WTC11 (cell line): ENCODE measurements around the gene COL9A1. TPM values are rescaled to one million over a fixed set of nuclear protein-coding genes. Genes with fewer than 3 reads are reported as not detected.

ENCODE experiments used
- ATAC-seq: fragments of 200-7000 bp; cut with Tn5 transposase; 2 replicates; pipeline ENCODE4 v1.10.0; 2021; ENCODE audit warnings: mild to moderate bottlenecking, moderate library complexity
- CTCF ChIA-PET: fragments of 300-600 bp; sonication (Branson Sonifier 250); formaldehyde crosslinking; loops from one replicate; lab custom pipeline; 2021; ENCODE audit warnings: antibody characterized with exemption; lab: Charles Lee
- POLR2A ChIA-PET: fragments of 350-600 bp; sonication (Branson Sonifier 250); formaldehyde crosslinking; loops from one replicate; lab custom pipeline; 2021; ENCODE audit warnings: antibody characterized with exemption; lab: Charles Lee
- DNase-seq: peaks from one replicate; pipeline ENCODE4 v3.0.0; 2021; ENCODE audit warnings: low spot score
- H3K27ac Mint-ChIP-seq: 2 replicates; pipeline ENCODE4 v1.8.0; 2021; ENCODE audit warnings: mixed read lengths
- H3K27me3 Mint-ChIP-seq: 2 replicates; pipeline ENCODE4 v1.8.0; 2021; ENCODE audit warnings: low read depth, mild to moderate bottlenecking, moderate library complexity, mixed read lengths
- H3K36me3 Mint-ChIP-seq: 2 replicates; pipeline ENCODE4 v1.8.0; 2021; ENCODE audit warnings: mixed read lengths
- H3K4me1 Mint-ChIP-seq: 2 replicates; pipeline ENCODE4 v1.8.0; 2022; ENCODE audit warnings: mixed read lengths
- H3K4me3 Mint-ChIP-seq: 2 replicates; pipeline ENCODE4 v1.8.0; 2021; ENCODE audit warnings: mild to moderate bottlenecking, moderate library complexity, mixed read lengths
- H3K9me3 Mint-ChIP-seq: 2 replicates; pipeline ENCODE4 v1.8.0; 2021; ENCODE audit warnings: mixed read lengths
- AR ChIP-seq: fragments of 250-450 bp; sonication (Bioruptor Pico); IDR thresholded peaks from 2 replicates; pipeline ENCODE4 v1.9.0; 2021; ENCODE audit warnings: mild to moderate bottlenecking
- CTCF ChIP-seq: fragments of 200-600 bp; IDR thresholded peaks from 2 replicates; pipeline ENCODE4 v1.8.0; 2022; ENCODE audit warnings: antibody characterized with exemption
- E2F4 ChIP-seq: sonication (generic); formaldehyde crosslinking; IDR thresholded peaks from 2 replicates; pipeline ENCODE4 v1.8.1; 2022; ENCODE audit warnings: low read depth, mild to moderate bottlenecking, moderate library complexity, missing genetic modification reagents, borderline replicate concordance
- EMX1 ChIP-seq: fragments of 250-450 bp; sonication (Bioruptor Pico); IDR thresholded peaks from 2 replicates; pipeline ENCODE4 v1.8.0; 2021; ENCODE audit warnings: mild to moderate bottlenecking
- GRHL2 ChIP-seq: fragments of 250-450 bp; sonication (Bioruptor Pico); IDR thresholded peaks from 2 replicates; pipeline ENCODE4 v1.8.0; 2022; ENCODE audit warnings: mild to moderate bottlenecking, moderate library complexity; ENCODE audit not compliant: insufficient replicate concordance, severe bottlenecking
- IRF1 ChIP-seq: sonication (generic); formaldehyde crosslinking; IDR thresholded peaks from 2 replicates; pipeline ENCODE4 v1.8.0; 2023; ENCODE audit warnings: missing genetic modification reagents
- MAX ChIP-seq: sonication (generic); formaldehyde crosslinking; IDR thresholded peaks from 2 replicates; pipeline ENCODE4 v1.8.0; 2022; ENCODE audit warnings: mild to moderate bottlenecking, missing genetic modification reagents
- NR3C1 ChIP-seq: sonication (generic); formaldehyde crosslinking; conservative IDR thresholded peaks from 2 replicates; pipeline ENCODE4 v1.8.1; 2023; ENCODE audit warnings: low read depth, mild to moderate bottlenecking, missing genetic modification reagents
- OVOL2 ChIP-seq: fragments of 250-450 bp; sonication (Bioruptor Pico); IDR thresholded peaks from 2 replicates; pipeline ENCODE4 v1.9.0; 2021; ENCODE audit warnings: mild to moderate bottlenecking, borderline replicate concordance
- PRDM15 ChIP-seq: sonication (generic); formaldehyde crosslinking; IDR thresholded peaks from 2 replicates; pipeline ENCODE4 v1.8.0; 2022; ENCODE audit warnings: missing genetic modification reagents
- PRRX2 ChIP-seq: fragments of 250-450 bp; sonication (Bioruptor Pico); IDR thresholded peaks from 2 replicates; pipeline ENCODE4 v1.8.0; 2021; ENCODE audit warnings: mild to moderate bottlenecking
- SMAD4 ChIP-seq: sonication (generic); formaldehyde crosslinking; IDR thresholded peaks from 2 replicates; pipeline ENCODE4 v1.8.0; 2022; ENCODE audit warnings: mild to moderate bottlenecking, missing genetic modification reagents
- TEAD1 ChIP-seq: sonication (generic); formaldehyde crosslinking; IDR thresholded peaks from 2 replicates; pipeline ENCODE4 v1.8.0; 2022; ENCODE audit warnings: mild to moderate bottlenecking, missing genetic modification reagents
- USF1 ChIP-seq: sonication (generic); formaldehyde crosslinking; IDR thresholded peaks from 2 replicates; pipeline ENCODE4 v1.8.0; 2022; ENCODE audit warnings: mild to moderate bottlenecking, missing genetic modification reagents
- ZNF219 ChIP-seq: sonication (generic); formaldehyde crosslinking; IDR thresholded peaks from 2 replicates; pipeline ENCODE4 v1.8.0; 2023; ENCODE audit warnings: missing genetic modification reagents, mild to moderate bottlenecking, borderline replicate concordance
- ZNF263 ChIP-seq: sonication (generic); formaldehyde crosslinking; IDR thresholded peaks from 2 replicates; pipeline ENCODE4 v1.8.1; 2022; ENCODE audit warnings: low read depth, mild to moderate bottlenecking, moderate library complexity, missing genetic modification reagents
- ZNF423 ChIP-seq: fragments of 250-450 bp; sonication (Bioruptor Pico); IDR thresholded peaks from 2 replicates; pipeline ENCODE4 v2.1.2; 2022; ENCODE audit warnings: mild to moderate bottlenecking, moderate library complexity
- ZNF671 ChIP-seq: fragments of 250-450 bp; sonication (Bioruptor Pico); IDR thresholded peaks from 2 replicates; pipeline ENCODE4 v1.8.0; 2021; ENCODE audit warnings: mild to moderate bottlenecking
- total RNA-seq: library from RNA; stranded (reverse); gene quantifications from 3 replicates; pipeline ENCODE4 v1.2.3, GENCODE V29; 2021

Gene COL9A1
- total RNA-seq, 1 experiment from 2014 or later: 9.0 TPM

GRCh38 chr6:70258483-70258882, 44.4 kb downstream of the COL9A1 start:
- DNase-seq (no peak), ATAC-seq (no peak)
- Mint-ChIP-seq H3K27me3 (no peaks in the 10 kb centered on the region), H3K4me1 (no peaks in the 10 kb centered on the region; the same call in 1 of the 2 replicates), H3K9me3 (no peaks in the 10 kb centered on the region), H3K4me3 (no peak overlapping the region), H3K27ac (no peak overlapping the region), H3K36me3 (no peaks in the 10 kb centered on the region)
- no peak for TF ChIP-seq CTCF
- TF ChIP-seq PRDM15 (CRISPR knock-in tag): no peak
- no peak for TF ChIP-seq TEAD1 (CRISPR knock-in tag)
- CTCF ChIA-PET: interaction anchor here (1.0 kb wide), 1 partner anchor 111 kb away, joined by 3 read pairs; no protein-coding TSS in a partner anchor
- POLR2A ChIA-PET: no interaction called here

- no peaks in the 10 kb centered on the region for H3K36me3 Mint-ChIP-seq
- POLR2A ChIA-PET: no interaction called here
- no peak for ATAC-seq
- CTCF ChIA-PET: interaction anchor here (1.0 kb wide), 1 partner anchor 111 kb away, joined by 3 read pairs; no protein-coding TSS in a partner anchor
- no peak overlapping the region for H3K27ac Mint-ChIP-seq
- H3K27me3 Mint-ChIP-seq: no peaks in the 10 kb centered on the region
- no peak for DNase-seq
- no peak overlapping the region for H3K4me3 Mint-ChIP-seq
- no peaks in the 10 kb centered on the region; the same call in 1 of the 2 replicates for H3K4me1 Mint-ChIP-seq
- H3K9me3 Mint-ChIP-seq: no peaks in the 10 kb centered on the region
- TF ChIP-seq OVOL2 (no peak), ZNF263 (CRISPR knock-in tag) (no peak), NR3C1 (CRISPR knock-in tag) (no peak), PRDM15 (CRISPR knock-in tag) (no peak), ZNF219 (CRISPR knock-in tag) (no peak), E2F4 (no peak), PRRX2 (CRISPR knock-in tag) (no peak), USF1 (CRISPR knock-in tag) (no peak), MAX (CRISPR knock-in tag) (no peak), ZNF423 (CRISPR knock-in tag) (no peak), SMAD4 (no peak), AR (CRISPR knock-in tag) (no peak), EMX1 (CRISPR knock-in tag) (no peak), IRF1 (CRISPR knock-in tag) (no peak), GRHL2 (no peak), ZNF671 (CRISPR knock-in tag) (no peak)
These were observed 45.1 kb downstream of the COL9A1 start for GRCh38 chr6:70257768-70258273.
